ENCODE measurements around the gene KAT6B.

Gene KAT6B

DNA sequence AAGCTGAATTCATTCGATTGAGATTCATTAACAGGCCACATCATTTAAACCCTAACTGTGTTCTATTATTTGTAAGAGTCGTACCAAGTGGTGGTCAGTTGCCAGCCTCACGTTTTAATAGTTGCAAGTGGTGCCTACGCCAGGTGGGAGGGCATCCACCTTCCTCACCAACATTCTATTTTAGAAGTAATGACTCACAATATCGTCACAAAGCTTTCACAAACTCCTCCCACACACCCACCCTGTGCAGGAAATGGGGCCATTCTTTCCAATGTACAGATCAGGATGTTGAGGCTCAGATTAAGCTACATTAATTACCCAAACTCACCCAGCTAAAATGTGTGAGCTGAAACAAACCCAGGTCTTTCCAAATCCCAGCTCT lies 207.7 kb downstream of the KAT6B start:
- no peaks in the 10 kb centered on the region for H3K36me3 ChIP-seq
- no peak for TF ChIP-seq CTCF (IDR thresholded peaks at IDR 0.05; ENCODE audit: low read depth, low read length)
- no peaks in the 10 kb centered on the region for H3K4me1 ChIP-seq
- H3K9me3 ChIP-seq = no peaks in the 10 kb centered on the region
- no peaks in the 10 kb centered on the region for H3K27me3 ChIP-seq
- no peak overlapping the region for H3K4me3 ChIP-seq (ENCODE audit: low read depth, low read length)
- DNase-seq = no peak

- Histone ChIP-seq H3K4me1 (no peaks in the 10 kb centered on the region), H3K36me3 (no peaks in the 10 kb centered on the region), H3K4me3 (ENCODE audit: low read depth, low read length) (no peak overlapping the region), H3K27me3 (no peaks in the 10 kb centered on the region), H3K9me3 (no peaks in the 10 kb centered on the region)
- no peak for TF ChIP-seq CTCF (IDR thresholded peaks at IDR 0.05; ENCODE audit: low read depth, low read length)
- DNase-seq = no peak
Measured at GRCh38 chr10:75034714-75035258, 208.4 kb downstream of the KAT6B start.

DNA sequence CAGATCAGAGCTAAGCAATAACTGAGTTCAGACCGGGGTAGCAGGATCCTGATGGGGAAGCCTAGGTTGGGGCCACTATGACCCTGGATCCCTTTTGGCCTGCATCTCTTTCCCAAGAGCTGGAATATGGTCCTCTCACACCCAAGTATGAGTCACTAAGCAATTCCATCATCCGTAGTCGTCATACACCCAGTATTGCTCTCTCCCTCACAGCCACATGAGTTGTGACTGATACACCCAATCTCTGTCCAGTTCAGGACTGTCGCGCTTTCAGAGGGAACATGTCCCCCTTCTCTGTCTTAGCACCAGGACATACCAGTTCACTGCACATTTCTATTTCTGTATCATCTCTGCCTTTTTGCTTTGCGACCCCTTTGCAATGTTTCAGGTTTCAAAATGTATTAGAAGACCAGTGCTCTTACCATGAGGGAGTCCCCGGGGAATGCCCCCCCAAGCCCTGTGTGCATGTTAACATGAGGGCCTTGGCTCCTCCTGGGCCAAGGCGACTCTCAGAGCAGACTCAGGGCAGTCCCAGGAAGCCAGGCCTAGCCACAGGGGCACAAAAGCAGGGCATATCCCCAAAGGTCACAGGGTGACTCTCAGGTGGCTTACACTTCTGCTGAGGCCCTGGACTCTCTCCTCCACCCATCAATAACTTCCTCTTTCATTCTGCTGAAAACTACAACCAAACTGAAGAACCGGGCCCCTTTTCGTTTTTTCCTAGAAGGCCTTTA lies 209.7 kb downstream of the KAT6B start:
- Histone ChIP-seq H3K4me1 (no peaks in the 10 kb centered on the region), H3K27me3 (no peaks in the 10 kb centered on the region), H3K4me3 (ENCODE audit: low read depth, low read length) (no peak overlapping the region), H3K36me3 (no peaks in the 10 kb centered on the region), H3K9me3 (no peaks in the 10 kb centered on the region)
- TF ChIP-seq CTCF (IDR thresholded peaks at IDR 0.05; ENCODE audit: low read depth, low read length) = no peak
- DNase-seq = no peak

DNA sequence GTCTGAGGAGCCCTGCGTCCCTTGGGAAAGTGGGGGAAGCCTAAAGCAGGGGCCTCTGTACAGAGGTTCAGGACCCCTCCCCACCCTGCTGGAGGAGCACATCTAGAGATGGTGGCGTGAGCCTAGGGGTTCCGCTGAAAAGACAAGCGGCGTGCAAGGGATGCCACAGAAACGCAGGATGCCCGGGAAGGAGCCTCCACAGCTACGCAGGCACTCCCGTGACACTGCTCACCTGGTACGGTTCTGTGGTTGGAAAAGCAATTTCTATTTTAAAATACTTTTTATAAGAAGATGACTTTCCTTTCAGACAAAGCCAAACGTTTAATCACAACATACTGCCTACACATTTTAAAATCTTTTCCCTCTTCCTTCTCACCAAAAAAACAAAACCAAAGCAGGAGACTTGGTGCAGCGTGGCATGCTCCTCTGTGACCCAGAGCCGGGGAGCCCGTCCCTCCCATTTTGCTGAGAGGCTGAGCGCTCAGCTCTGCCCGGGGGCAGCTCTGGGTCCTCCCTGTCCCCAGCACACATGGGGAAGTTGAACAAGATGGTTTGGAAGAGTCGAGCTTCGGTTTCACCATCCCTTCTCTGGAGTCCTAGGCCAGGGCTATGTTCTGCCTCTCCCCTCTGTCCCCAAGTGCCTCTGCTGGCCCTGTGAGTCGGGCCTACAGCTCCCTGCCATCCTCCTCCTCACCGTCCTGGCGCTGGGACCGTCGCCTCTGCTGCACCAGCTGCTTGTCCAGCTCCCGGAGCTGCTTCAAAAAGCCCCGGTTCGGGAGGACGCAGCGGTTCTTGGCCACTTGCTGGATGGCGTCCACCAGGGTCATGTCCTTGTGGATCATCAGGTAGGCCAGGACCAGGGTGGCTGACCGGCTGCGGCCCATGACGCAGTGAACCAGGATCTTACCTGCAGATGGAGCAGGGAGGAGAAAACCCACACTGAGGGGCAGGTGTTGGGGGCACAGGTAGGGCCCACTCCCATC lies 211.1 kb downstream of the KAT6B start:
- no peaks in the 10 kb centered on the region for H3K9me3 ChIP-seq
- H3K4me3 ChIP-seq (ENCODE audit: low read depth, low read length) = no peak overlapping the region
- H3K27me3 ChIP-seq = no peaks in the 10 kb centered on the region
- H3K4me1 ChIP-seq = no peaks in the 10 kb centered on the region
- H3K36me3 ChIP-seq = no peaks in the 10 kb centered on the region
- no peak for DNase-seq
- no peak for TF ChIP-seq CTCF (IDR thresholded peaks at IDR 0.05; ENCODE audit: low read depth, low read length)

DNA sequence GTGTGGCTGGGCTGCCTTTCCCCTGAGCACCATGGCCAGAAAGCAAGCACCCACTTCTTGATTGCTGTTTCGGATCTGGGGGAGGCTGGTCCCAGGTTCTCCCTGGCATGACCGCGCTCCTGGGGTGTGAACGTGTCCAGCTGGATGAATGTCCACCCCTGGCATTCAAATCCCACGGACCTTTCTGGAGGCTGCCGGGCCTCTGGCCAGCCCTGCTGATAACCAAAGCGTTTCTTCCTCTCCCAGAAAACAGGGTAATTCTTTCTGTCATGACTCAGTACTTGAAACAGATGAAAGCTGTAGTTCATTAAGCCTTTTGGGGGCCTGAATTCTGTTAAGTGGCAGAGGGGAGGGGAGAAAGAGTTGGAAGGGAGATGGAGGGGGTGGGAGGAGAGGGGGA lies 211.9 kb downstream of the KAT6B start:
- no peak for DNase-seq
- no peaks in the 10 kb centered on the region for H3K27me3 ChIP-seq
- no peak overlapping the region for H3K4me3 ChIP-seq (ENCODE audit: low read depth, low read length)
- no peaks in the 10 kb centered on the region for H3K36me3 ChIP-seq
- TF ChIP-seq CTCF (IDR thresholded peaks at IDR 0.05; ENCODE audit: low read depth, low read length) = no peak
- no peaks in the 10 kb centered on the region for H3K4me1 ChIP-seq
- H3K9me3 ChIP-seq = no peaks in the 10 kb centered on the region

Data from BE2C (cell line).